Measurements from ENCODE around the gene SLC66A1.

The SLC66A1 gene

DNA sequence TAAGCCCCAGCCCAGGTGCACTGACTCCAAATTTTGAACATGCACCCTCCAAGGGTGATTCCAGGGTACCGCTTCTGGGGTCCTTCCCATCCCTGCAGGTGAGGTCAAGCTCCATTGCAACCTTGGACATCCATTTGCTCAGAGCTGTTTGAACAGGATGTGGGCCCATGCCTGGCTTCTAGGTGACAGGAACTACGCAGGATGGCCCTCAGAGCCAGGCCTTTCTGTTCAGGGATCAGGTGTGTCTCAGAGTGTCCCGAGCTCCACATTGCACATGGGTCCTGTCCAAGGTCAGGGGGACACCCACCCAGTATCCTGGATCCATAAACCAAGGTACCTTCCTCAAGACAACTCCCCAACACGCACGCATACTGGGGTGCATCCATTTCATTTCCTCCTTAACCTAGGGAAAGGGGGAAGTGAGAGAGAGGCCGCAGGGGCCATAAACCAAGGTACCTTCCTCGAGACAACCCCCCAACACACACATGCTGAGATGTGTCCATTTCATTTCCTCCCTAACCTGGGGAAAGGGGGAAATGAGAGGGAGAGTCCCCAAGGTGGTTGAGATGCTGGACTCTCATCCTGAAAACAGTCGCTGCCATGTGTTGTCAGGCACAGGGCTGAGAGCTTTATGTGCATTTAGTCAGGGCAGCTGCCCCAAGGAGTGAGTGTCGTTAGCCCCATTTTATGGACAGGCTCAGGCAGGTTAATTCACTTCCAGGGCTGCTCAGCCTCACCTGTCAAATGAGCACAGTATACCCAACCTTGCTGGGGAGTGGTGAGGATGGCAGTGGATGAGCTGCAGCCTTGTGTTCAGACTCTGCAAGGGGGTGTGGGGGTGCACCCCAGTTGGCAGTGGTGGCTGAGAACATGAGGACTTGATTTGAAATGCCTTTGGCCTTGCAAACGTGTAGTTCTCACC lies 2.1 kb downstream of the SLC66A1 start:
- Histone ChIP-seq H3K27me3 (ENCODE audit: insufficient read depth, low read length) (no peaks in the 10 kb centered on the region), H3K79me2 (ENCODE audit: control insufficient read depth, insufficient read depth, low read length, unreplicated experiment) (peaks cover 64% of the 10 kb centered on the region), H2AFZ (ENCODE audit: low read length, unreplicated experiment) (no peak overlapping the region), H3K4me3 (ENCODE audit: low read depth, low read length) (no peak overlapping the region), H3K4me1 (ENCODE audit: control insufficient read depth, insufficient read depth, low read length, unreplicated experiment) (peaks cover 38% of the 10 kb centered on the region), H3K27ac (ENCODE audit: low read depth, low read length) (no peak overlapping the region), H3K36me3 (ENCODE audit: insufficient read depth, low read length) (peaks cover 14% of the 10 kb centered on the region; the same call in 1 of the 2 replicates)

DNA sequence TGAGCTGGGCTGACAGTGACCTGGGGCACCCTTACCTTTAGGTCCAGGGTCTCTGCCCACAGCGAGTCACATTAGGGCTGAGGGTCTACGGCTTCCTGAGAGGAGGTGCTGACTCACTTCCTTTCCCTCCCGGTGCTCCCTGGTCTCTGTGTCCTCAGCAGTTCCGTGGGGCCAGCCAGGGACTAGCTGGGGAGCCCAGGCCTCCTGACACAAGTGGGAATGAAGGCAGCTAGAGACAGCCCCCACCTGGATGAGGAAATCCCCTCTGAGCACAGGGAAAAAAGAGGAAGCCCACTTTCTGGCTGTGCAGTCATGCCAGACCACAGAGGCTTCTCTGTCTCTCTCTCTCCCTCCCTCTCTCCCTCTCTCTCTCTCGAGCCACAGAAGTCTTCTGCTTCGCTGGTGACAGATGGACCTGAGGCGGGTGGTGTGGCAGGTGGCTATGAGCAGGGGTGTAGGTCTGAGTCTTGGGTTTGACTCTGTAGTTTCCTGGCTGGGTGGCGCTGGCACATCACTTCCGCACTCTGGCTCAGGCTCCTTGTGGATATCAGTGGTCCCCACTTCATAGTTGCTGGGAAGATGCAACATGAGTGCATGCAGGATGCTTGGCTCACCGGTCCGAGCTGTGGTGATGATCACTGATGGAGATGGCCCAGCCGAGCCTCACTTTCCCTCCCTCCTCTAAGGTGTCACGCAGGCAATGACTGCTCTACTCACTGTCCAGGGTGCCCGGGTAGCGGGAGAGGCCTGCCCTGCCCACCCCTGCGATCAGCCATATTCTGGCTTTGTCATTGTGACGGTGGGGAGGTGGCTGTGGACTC lies 3.5 kb downstream of the SLC66A1 start:
- Histone ChIP-seq H2AFZ (ENCODE audit: low read length, unreplicated experiment) (no peak overlapping the region), H3K27me3 (ENCODE audit: insufficient read depth, low read length) (no peaks in the 10 kb centered on the region), H3K27ac (ENCODE audit: low read depth, low read length) (peak overlapping the region; percentile 27; the same call in 1 of the 2 replicates), H3K4me1 (ENCODE audit: control insufficient read depth, insufficient read depth, low read length, unreplicated experiment) (peaks cover 26% of the 10 kb centered on the region), H3K4me3 (ENCODE audit: low read depth, low read length) (no peak overlapping the region), H3K36me3 (ENCODE audit: insufficient read depth, low read length) (peaks cover 16% of the 10 kb centered on the region; the same call in 1 of the 2 replicates), H3K79me2 (ENCODE audit: control insufficient read depth, insufficient read depth, low read length, unreplicated experiment) (peaks cover 59% of the 10 kb centered on the region)

DNA sequence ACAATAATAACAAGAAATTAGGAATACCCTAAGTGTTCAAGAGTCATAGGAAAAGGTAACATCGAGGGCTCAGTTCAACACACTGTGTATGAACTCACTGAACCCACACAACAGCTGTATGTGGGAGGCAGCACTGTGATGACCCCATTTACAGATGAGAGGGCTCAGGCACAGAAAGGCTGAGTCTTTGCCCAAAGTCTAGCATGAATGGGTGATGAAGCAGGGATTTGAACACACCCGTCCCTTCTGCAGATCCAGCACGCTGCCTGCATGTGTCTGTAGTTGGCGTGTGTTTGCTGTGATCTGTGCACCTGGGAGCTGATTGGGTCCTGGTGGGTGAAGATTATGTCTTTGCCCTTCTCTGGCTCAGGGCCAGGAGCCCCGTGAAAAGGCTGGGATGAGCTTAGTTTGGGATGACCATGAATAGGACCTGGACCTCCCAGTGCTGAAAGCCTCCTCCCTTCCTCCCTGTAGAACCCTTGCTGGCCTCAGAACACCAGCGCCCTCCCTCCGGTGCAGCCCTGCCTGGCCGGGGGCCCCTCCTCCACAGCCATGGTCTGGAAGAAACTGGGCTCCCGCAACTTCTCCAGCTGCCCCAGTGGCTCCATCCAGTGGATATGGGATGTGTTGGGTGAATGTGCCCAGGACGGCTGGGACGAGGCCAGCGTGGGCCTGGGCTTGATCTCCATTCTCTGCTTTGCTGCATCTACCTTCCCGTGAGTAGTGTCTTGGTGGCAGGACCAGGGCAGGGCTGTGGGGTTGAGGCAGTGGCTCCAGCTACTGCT lies 5.2 kb downstream of the SLC66A1 start:
- no peak overlapping the region for H3K27ac ChIP-seq (ENCODE audit: low read depth, low read length)
- H3K27me3 ChIP-seq (ENCODE audit: insufficient read depth, low read length), result no peaks in the 10 kb centered on the region
- peaks cover 21% of the 10 kb centered on the region for H3K4me1 ChIP-seq (ENCODE audit: control insufficient read depth, insufficient read depth, low read length, unreplicated experiment)
- no peak overlapping the region for H3K4me3 ChIP-seq (ENCODE audit: low read depth, low read length)
- peaks cover 16% of the 10 kb centered on the region; the same call in 1 of the 2 replicates for H3K36me3 ChIP-seq (ENCODE audit: insufficient read depth, low read length)
- peaks cover 52% of the 10 kb centered on the region for H3K79me2 ChIP-seq (ENCODE audit: control insufficient read depth, insufficient read depth, low read length, unreplicated experiment)
- H2AFZ ChIP-seq (ENCODE audit: low read length, unreplicated experiment), result no peak overlapping the region

DNA sequence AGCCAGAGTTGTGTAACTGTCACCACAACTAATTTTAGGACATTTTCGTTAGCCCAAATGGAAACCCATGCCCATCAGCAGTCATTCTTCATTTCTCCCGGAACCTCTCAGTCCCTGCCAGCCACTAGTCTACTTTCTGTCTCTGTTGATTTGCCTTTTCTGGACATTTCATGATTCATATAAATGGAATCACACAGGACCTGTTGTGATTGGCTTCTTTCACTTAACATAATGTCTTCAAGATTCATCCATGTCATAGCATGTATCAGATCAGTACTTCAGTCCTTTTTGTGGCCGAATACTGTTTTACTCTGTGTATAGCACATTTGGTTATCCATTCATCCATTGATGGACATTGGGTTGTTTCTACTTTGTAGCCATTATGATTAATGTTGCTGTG lies 7.1 kb downstream of the SLC66A1 start:
- peaks cover 24% of the 10 kb centered on the region; the same call in 1 of the 2 replicates for H3K36me3 ChIP-seq (ENCODE audit: insufficient read depth, low read length)
- no peak overlapping the region for H3K27ac ChIP-seq (ENCODE audit: low read depth, low read length)
- peaks cover 34% of the 10 kb centered on the region for H3K79me2 ChIP-seq (ENCODE audit: control insufficient read depth, insufficient read depth, low read length, unreplicated experiment)
- no peaks in the 10 kb centered on the region for H3K27me3 ChIP-seq (ENCODE audit: insufficient read depth, low read length)
- no peak overlapping the region for H2AFZ ChIP-seq (ENCODE audit: low read length, unreplicated experiment)
- peaks cover 13% of the 10 kb centered on the region for H3K4me1 ChIP-seq (ENCODE audit: control insufficient read depth, insufficient read depth, low read length, unreplicated experiment)
- H3K4me3 ChIP-seq (ENCODE audit: low read depth, low read length), result no peak overlapping the region

DNA sequence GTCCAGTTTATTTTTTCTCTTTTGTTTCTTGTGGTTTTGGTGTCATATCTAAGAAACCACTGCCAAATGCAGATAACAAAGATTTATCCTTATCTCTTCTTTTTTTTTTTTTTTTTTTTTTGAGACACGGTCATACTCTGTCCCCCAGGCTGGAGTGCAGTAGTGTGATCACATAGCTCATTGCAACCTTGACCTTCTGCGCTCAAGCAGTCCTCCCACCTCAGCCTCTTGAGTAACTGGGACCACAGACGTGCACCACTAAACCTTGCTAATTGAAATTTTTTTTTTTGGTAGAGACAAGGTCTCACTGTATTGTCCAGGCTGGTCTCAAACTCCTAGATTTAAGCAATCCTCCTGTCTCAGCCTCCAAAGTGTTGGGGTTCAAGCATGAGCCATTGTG lies 8.9 kb downstream of the SLC66A1 start:
- Histone ChIP-seq H3K4me3 (ENCODE audit: low read depth, low read length) (no peak overlapping the region), H3K27me3 (ENCODE audit: insufficient read depth, low read length) (no peaks in the 10 kb centered on the region), H3K27ac (ENCODE audit: low read depth, low read length) (no peak overlapping the region), H3K4me1 (ENCODE audit: control insufficient read depth, insufficient read depth, low read length, unreplicated experiment) (peaks cover 1% of the 10 kb centered on the region), H3K79me2 (ENCODE audit: control insufficient read depth, insufficient read depth, low read length, unreplicated experiment) (peaks cover 27% of the 10 kb centered on the region), H3K36me3 (ENCODE audit: insufficient read depth, low read length) (peaks cover 28% of the 10 kb centered on the region; the same call in 1 of the 2 replicates), H2AFZ (ENCODE audit: low read length, unreplicated experiment) (no peak overlapping the region)

DNA sequence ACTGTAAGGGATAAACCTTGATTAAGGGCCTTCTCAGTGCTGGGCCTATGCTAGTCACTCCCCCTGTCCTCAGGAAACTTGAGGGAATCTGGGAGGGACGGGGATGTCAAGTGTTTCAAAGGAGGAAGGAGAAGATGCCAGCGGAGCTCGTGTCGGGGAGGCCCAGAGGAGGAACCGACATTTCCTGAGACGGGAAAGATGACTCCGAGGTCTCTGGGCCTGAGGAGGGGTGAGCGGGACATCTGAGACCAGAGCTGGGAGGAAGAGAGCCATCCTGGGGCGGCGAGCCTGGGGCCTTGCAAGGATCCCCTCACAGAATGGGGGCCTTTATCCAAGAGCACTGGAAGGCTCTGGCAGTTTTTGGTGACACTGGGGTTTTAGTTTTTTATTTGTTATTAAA lies 10.4 kb downstream of the SLC66A1 start:
- H3K4me3 ChIP-seq (ENCODE audit: low read depth, low read length), result no peak overlapping the region
- H3K27ac ChIP-seq (ENCODE audit: low read depth, low read length), result no peak overlapping the region
- H2AFZ ChIP-seq (ENCODE audit: low read length, unreplicated experiment), result no peak overlapping the region
- peaks cover 25% of the 10 kb centered on the region; the same call in 1 of the 2 replicates for H3K36me3 ChIP-seq (ENCODE audit: insufficient read depth, low read length)
- no peaks in the 10 kb centered on the region for H3K27me3 ChIP-seq (ENCODE audit: insufficient read depth, low read length)
- H3K79me2 ChIP-seq (ENCODE audit: control insufficient read depth, insufficient read depth, low read length, unreplicated experiment), result peaks cover 21% of the 10 kb centered on the region
- H3K4me1 ChIP-seq (ENCODE audit: control insufficient read depth, insufficient read depth, low read length, unreplicated experiment), result no peaks in the 10 kb centered on the region

DNA sequence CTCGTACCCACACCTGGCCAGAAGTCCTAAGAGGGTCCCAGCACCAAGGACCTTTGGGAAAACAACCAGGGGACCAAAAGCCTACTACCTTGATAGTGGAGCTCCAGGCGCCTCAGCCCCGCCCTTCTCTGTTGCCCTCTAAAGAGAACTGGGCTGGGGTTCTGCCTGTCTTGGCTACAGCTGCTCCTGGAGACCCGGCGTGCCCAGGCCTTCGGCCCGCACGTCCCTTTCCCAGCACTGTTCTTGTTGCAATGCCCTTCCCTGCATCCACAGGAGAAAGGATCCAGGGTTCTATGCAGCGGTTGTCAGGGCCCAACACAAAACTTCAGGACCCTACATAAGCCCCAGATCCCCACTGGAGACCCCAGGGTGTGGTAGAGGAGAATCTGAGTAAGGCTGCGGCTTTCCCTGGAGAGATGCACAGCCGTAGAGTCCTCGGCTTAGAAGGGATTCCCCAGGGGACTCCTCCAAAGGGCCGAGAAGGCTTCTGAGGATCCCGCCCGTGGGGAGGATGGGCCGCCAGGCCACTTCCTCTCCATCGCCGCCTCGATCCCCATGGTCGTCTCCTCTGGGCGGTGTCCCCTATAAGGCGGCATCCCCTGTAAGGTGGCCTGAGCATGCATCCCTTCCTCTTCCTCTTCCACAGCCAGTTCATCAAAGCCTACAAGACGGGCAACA lies 12.0 kb downstream of the SLC66A1 start:
- Histone ChIP-seq H2AFZ (ENCODE audit: low read length, unreplicated experiment) (no peak overlapping the region), H3K27me3 (ENCODE audit: insufficient read depth, low read length) (no peaks in the 10 kb centered on the region), H3K4me3 (ENCODE audit: low read depth, low read length) (no peak overlapping the region), H3K79me2 (ENCODE audit: control insufficient read depth, insufficient read depth, low read length, unreplicated experiment) (peaks cover 9% of the 10 kb centered on the region), H3K36me3 (ENCODE audit: insufficient read depth, low read length) (peaks cover 16% of the 10 kb centered on the region; the same call in 1 of the 2 replicates), H3K4me1 (ENCODE audit: control insufficient read depth, insufficient read depth, low read length, unreplicated experiment) (no peaks in the 10 kb centered on the region), H3K27ac (ENCODE audit: low read depth, low read length) (no peak overlapping the region)

DNA sequence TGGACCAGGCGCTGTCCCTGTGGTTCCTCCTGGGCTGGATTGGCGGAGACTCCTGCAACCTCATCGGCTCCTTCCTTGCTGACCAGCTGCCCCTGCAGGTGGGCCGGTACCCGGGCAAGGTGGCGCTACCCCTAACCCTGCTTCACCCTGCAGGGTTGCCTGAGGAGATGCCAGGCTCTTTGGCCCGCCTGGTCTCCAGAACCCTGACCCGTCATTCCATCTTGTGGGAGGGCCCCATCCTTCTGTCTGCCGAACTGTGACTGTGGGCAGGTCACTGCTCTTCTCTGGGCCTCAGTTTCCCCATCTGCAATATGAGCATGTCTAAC lies 12.5 kb downstream of the SLC66A1 start:
- Histone ChIP-seq H3K36me3 (ENCODE audit: insufficient read depth, low read length) (peaks cover 13% of the 10 kb centered on the region; the same call in 1 of the 2 replicates), H3K4me1 (ENCODE audit: control insufficient read depth, insufficient read depth, low read length, unreplicated experiment) (no peaks in the 10 kb centered on the region), H3K79me2 (ENCODE audit: control insufficient read depth, insufficient read depth, low read length, unreplicated experiment) (peaks cover 5% of the 10 kb centered on the region), H3K4me3 (ENCODE audit: low read depth, low read length) (no peak overlapping the region), H2AFZ (ENCODE audit: low read length, unreplicated experiment) (no peak overlapping the region), H3K27me3 (ENCODE audit: insufficient read depth, low read length) (no peaks in the 10 kb centered on the region), H3K27ac (ENCODE audit: low read depth, low read length) (no peak overlapping the region)

DNA sequence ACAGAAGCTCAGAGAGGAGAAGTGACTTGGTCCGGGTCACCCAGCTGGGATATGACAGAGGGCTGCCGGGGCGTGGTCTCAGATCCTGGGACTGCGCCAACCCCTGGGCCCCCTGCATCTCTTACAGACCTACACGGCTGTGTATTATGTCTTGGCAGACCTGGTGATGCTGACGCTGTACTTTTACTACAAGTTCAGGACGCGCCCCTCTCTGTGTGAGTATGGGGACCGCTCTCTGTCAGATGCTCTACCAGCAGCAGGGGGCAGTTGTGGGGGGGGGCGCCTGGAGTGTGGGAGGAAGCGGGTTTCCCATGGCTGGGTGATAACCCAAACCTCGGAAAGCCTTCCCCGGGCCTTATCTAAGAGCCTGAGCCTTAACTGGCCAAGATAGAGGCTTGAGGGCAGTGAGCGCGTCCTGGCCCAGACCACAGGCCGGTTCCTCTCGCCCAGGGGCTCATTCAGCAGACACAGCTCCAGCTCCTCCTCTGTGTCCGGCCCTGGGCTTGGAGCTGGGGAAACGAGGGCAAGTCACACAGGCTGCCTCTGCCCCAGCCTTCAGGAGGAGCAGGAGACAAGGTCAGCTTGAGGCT lies 13.3 kb downstream of the SLC66A1 start:
- Histone ChIP-seq H3K79me2 (ENCODE audit: control insufficient read depth, insufficient read depth, low read length, unreplicated experiment) (peaks cover 5% of the 10 kb centered on the region), H3K36me3 (ENCODE audit: insufficient read depth, low read length) (peaks cover 13% of the 10 kb centered on the region; the same call in 1 of the 2 replicates), H3K4me1 (ENCODE audit: control insufficient read depth, insufficient read depth, low read length, unreplicated experiment) (no peaks in the 10 kb centered on the region), H3K4me3 (ENCODE audit: low read depth, low read length) (no peak overlapping the region), H2AFZ (ENCODE audit: low read length, unreplicated experiment) (no peak overlapping the region), H3K27ac (ENCODE audit: low read depth, low read length) (no peak overlapping the region), H3K27me3 (ENCODE audit: insufficient read depth, low read length) (no peaks in the 10 kb centered on the region)

Measured in ACC112 (cell line).